ENCODE results near the gene GNAQ.

DNA sequence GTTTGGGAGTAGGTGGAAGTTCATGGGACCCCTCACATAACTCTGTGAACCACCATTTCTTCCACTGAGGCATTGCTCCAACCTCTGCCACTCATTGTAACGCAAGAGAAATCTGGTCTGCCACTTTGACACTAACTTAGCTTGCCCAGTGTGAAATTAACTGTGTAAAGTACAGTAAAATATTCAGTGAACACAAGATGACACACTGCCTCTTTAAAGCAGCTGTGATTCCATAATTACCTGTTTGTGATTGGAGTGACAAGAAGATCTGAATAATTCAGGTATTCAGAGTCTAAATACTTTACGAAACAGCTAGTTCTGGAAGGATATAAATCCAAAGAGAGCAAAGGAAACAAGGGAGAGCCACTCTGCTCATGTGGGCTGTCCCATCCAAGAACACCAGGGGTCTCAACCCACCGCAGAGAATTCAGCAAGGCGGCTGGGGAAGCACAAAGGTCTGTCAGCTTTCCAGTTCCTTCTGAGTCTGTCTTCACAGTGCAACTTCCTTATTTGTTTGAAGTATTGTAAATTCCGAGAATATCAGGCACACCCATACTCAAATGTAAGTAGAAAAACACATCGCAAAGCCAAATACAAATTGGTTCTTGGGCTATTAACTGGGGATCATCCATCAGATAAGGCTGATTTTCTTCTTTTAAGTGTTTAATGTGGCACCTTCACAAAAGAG lies 86.9 kb downstream of the GNAQ start:
- TF ChIP-seq, protein P1, sequence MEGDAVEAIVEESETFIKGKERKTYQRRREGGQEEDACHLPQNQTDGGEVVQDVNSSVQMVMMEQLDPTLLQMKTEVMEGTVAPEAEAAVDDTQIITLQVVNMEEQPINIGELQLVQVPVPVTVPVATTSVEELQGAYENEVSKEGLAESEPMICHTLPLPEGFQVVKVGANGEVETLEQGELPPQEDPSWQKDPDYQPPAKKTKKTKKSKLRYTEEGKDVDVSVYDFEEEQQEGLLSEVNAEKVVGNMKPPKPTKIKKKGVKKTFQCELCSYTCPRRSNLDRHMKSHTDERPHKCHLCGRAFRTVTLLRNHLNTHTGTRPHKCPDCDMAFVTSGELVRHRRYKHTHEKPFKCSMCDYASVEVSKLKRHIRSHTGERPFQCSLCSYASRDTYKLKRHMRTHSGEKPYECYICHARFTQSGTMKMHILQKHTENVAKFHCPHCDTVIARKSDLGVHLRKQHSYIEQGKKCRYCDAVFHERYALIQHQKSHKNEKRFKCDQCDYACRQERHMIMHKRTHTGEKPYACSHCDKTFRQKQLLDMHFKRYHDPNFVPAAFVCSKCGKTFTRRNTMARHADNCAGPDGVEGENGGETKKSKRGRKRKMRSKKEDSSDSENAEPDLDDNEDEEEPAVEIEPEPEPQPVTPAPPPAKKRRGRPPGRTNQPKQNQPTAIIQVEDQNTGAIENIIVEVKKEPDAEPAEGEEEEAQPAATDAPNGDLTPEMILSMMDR (IDR thresholded peaks at IDR 0.05), result no peak
- TF ChIP-seq POLR2A (IDR thresholded peaks at IDR 0.05), result no peak
